ENCODE results near the gene SLC35F3.

The SLC35F3 gene

GRCh38 chr1:234311414-234311813 is 406.9 kb downstream of the SLC35F3 start:
- peaks cover 30 to 51% of the 10 kb centered on the region in 2 donors for H3K4me1 Mint-ChIP-seq (ENCODE audit: low read depth in 2 of 2)
- peak overlapping the region in 1 of 2 donors; percentile 96 for H3K27ac Mint-ChIP-seq
- H3K27me3 Mint-ChIP-seq: peaks cover 0 to 7% of the 10 kb centered on the region in 2 donors
- H3K36me3 Mint-ChIP-seq (ENCODE audit: insufficient read depth): peaks cover 3% of the 10 kb centered on the region
- peaks cover 0 to 7% of the 10 kb centered on the region in 2 donors for H3K9me3 Mint-ChIP-seq
- no peak for ATAC-seq (replicated peaks)
- no peak overlapping the region for H3K4me3 Mint-ChIP-seq
- no peak for DNase-seq

GRCh38 chr1:234313171-234313570 is 408.7 kb downstream of the SLC35F3 start:
- peak overlapping the region; percentile 96 for H3K27ac Mint-ChIP-seq
- peaks cover 45 to 66% of the 10 kb centered on the region in 2 donors for H3K4me1 Mint-ChIP-seq (ENCODE audit: low read depth in 2 of 2)
- ATAC-seq (replicated peaks): no peak
- peak overlapping the region; percentile 28 to 65 for H3K4me3 Mint-ChIP-seq
- H3K9me3 Mint-ChIP-seq: peaks cover 0 to 7% of the 10 kb centered on the region in 2 donors
- H3K27me3 Mint-ChIP-seq: peaks cover 0 to 9% of the 10 kb centered on the region in 2 donors
- DNase-seq: no peak
- peaks cover 6% of the 10 kb centered on the region for H3K36me3 Mint-ChIP-seq (ENCODE audit: insufficient read depth)

- Mint-ChIP-seq H3K4me3 (peak overlapping the region; percentile 65 to 69), H3K27me3 (peaks cover 0 to 14% of the 10 kb centered on the region in 2 donors), H3K36me3 (ENCODE audit: insufficient read depth) (peaks cover 6% of the 10 kb centered on the region), H3K27ac (peak overlapping the region; percentile 96), H3K4me1 (ENCODE audit: low read depth in 2 of 2) (peaks cover 40 to 61% of the 10 kb centered on the region in 2 donors), H3K9me3 (peaks cover 0 to 7% of the 10 kb centered on the region in 2 donors)
- DNase-seq (peak; percentile 18 to 48 (median 42)), ATAC-seq (replicated peaks) (peak; percentile 90)
These were observed 410.6 kb downstream of the SLC35F3 start for GRCh38 chr1:234315091-234315541.

GRCh38 chr1:234315588-234315987 is 411.1 kb downstream of the SLC35F3 start:
- H3K27me3 Mint-ChIP-seq: peaks cover 0 to 14% of the 10 kb centered on the region in 2 donors
- no peak for DNase-seq
- H3K36me3 Mint-ChIP-seq (ENCODE audit: insufficient read depth): peaks cover 6% of the 10 kb centered on the region
- ATAC-seq (replicated peaks): peak; percentile 1
- H3K27ac Mint-ChIP-seq: peak overlapping the region; percentile 96
- H3K4me1 Mint-ChIP-seq (ENCODE audit: low read depth in 2 of 2): peaks cover 38 to 57% of the 10 kb centered on the region in 2 donors
- peak overlapping the region; percentile 65 to 69 for H3K4me3 Mint-ChIP-seq
- H3K9me3 Mint-ChIP-seq: peaks cover 0 to 7% of the 10 kb centered on the region in 2 donors

GRCh38 chr1:234316486-234316885 is 412.0 kb downstream of the SLC35F3 start:
- no peak for ATAC-seq (replicated peaks)
- Mint-ChIP-seq H3K4me3 (peak overlapping the region in 1 of 2 donors; percentile 65), H3K4me1 (ENCODE audit: low read depth in 2 of 2) (peaks cover 38 to 58% of the 10 kb centered on the region in 2 donors), H3K9me3 (peaks cover 0 to 7% of the 10 kb centered on the region in 2 donors), H3K27me3 (peaks cover 0 to 20% of the 10 kb centered on the region in 2 donors), H3K27ac (peak overlapping the region; percentile 96), H3K36me3 (ENCODE audit: insufficient read depth) (peaks cover 6% of the 10 kb centered on the region)
- no peak for DNase-seq

- Mint-ChIP-seq H3K4me3 (peak overlapping the region in 1 of 2 donors; percentile 65), H3K36me3 (ENCODE audit: insufficient read depth) (peaks cover 5% of the 10 kb centered on the region), H3K27ac (peak overlapping the region; percentile 96), H3K4me1 (ENCODE audit: low read depth in 2 of 2) (peaks cover 38 to 56% of the 10 kb centered on the region in 2 donors), H3K27me3 (peaks cover 0 to 22% of the 10 kb centered on the region in 2 donors), H3K9me3 (peaks cover 0 to 7% of the 10 kb centered on the region in 2 donors)
- ATAC-seq (replicated peaks): no peak
- no peak for DNase-seq
These were observed 412.5 kb downstream of the SLC35F3 start for GRCh38 chr1:234316937-234317336.

- H3K36me3 Mint-ChIP-seq (ENCODE audit: insufficient read depth): peaks cover 3% of the 10 kb centered on the region
- peaks cover 0 to 1% of the 10 kb centered on the region in 2 donors for H3K9me3 Mint-ChIP-seq
- peaks cover 16 to 46% of the 10 kb centered on the region in 2 donors for H3K27me3 Mint-ChIP-seq
- H3K4me1 Mint-ChIP-seq (ENCODE audit: low read depth in 2 of 2): peaks cover 28 to 41% of the 10 kb centered on the region in 2 donors
- no peak overlapping the region for H3K27ac Mint-ChIP-seq
- H3K4me3 Mint-ChIP-seq: no peak overlapping the region
- ATAC-seq (replicated peaks) (no peak), DNase-seq (no peak)
These were observed 415.6 kb downstream of the SLC35F3 start for GRCh38 chr1:234320069-234320468.

- Mint-ChIP-seq H3K4me1 (ENCODE audit: low read depth in 2 of 2) (peaks cover 24 to 38% of the 10 kb centered on the region in 2 donors), H3K27me3 (peaks cover 17 to 47% of the 10 kb centered on the region in 2 donors), H3K27ac (no peak overlapping the region), H3K9me3 (no peaks in the 10 kb centered on the region), H3K36me3 (ENCODE audit: insufficient read depth) (peaks cover 3% of the 10 kb centered on the region), H3K4me3 (no peak overlapping the region)
- DNase-seq (no peak), ATAC-seq (replicated peaks) (no peak)
These were observed 416.1 kb downstream of the SLC35F3 start for GRCh38 chr1:234320549-234320948.

GRCh38 chr1:234321231-234321630 is 416.8 kb downstream of the SLC35F3 start:
- Mint-ChIP-seq H3K4me3 (no peak overlapping the region), H3K27ac (peak overlapping the region in 1 of 2 donors; percentile 60), H3K27me3 (peaks cover 17 to 47% of the 10 kb centered on the region in 2 donors), H3K4me1 (ENCODE audit: low read depth in 2 of 2) (peaks cover 26 to 33% of the 10 kb centered on the region in 2 donors), H3K9me3 (no peaks in the 10 kb centered on the region), H3K36me3 (ENCODE audit: insufficient read depth) (peaks cover 3% of the 10 kb centered on the region)
- ATAC-seq (replicated peaks) (no peak), DNase-seq (no peak)

GRCh38 chr1:234322097-234322496 is 417.6 kb downstream of the SLC35F3 start:
- DNase-seq (no peak), ATAC-seq (replicated peaks) (no peak)
- Mint-ChIP-seq H3K4me3 (no peak overlapping the region), H3K36me3 (ENCODE audit: insufficient read depth) (no peaks in the 10 kb centered on the region), H3K27ac (peak overlapping the region in 1 of 2 donors; percentile 19), H3K27me3 (peaks cover 17 to 45% of the 10 kb centered on the region in 2 donors), H3K9me3 (no peaks in the 10 kb centered on the region), H3K4me1 (ENCODE audit: low read depth in 2 of 2) (peaks cover 28 to 31% of the 10 kb centered on the region in 2 donors)

GRCh38 chr1:234322979-234323378 is 418.5 kb downstream of the SLC35F3 start:
- no peak overlapping the region for H3K4me3 Mint-ChIP-seq

GRCh38 chr1:234324821-234325220 is 420.3 kb downstream of the SLC35F3 start:
- Mint-ChIP-seq H3K36me3 (ENCODE audit: insufficient read depth) (no peaks in the 10 kb centered on the region), H3K9me3 (no peaks in the 10 kb centered on the region), H3K27me3 (peaks cover 17 to 36% of the 10 kb centered on the region in 2 donors), H3K4me1 (ENCODE audit: low read depth in 2 of 2) (peaks cover 18 to 21% of the 10 kb centered on the region in 2 donors), H3K4me3 (no peak overlapping the region), H3K27ac (no peak overlapping the region)
- ATAC-seq (replicated peaks) (no peak), DNase-seq (no peak)

More at GRCh38 chr1:234322979-234323378, 418.5 kb downstream of the SLC35F3 start:
- ATAC-seq (replicated peaks): no peak
- peaks cover 19 to 22% of the 10 kb centered on the region in 2 donors for H3K4me1 Mint-ChIP-seq (ENCODE audit: low read depth in 2 of 2)
- no peaks in the 10 kb centered on the region for H3K9me3 Mint-ChIP-seq
- peak overlapping the region; percentile 15 to 29 for H3K27ac Mint-ChIP-seq
- DNase-seq: peak in 1 of 3 experiments; percentile 22
- H3K36me3 Mint-ChIP-seq (ENCODE audit: insufficient read depth): no peaks in the 10 kb centered on the region
- H3K27me3 Mint-ChIP-seq: peaks cover 17 to 38% of the 10 kb centered on the region in 2 donors

GRCh38 chr1:234325878-234326496 is 421.5 kb downstream of the SLC35F3 start:
- H3K4me3 Mint-ChIP-seq: peak overlapping the region; percentile 82 to 83
- peaks cover 18 to 19% of the 10 kb centered on the region in 2 donors for H3K4me1 Mint-ChIP-seq (ENCODE audit: low read depth in 2 of 2)
- no peaks in the 10 kb centered on the region for H3K36me3 Mint-ChIP-seq (ENCODE audit: insufficient read depth)
- peak overlapping the region; percentile 64 to 79 for H3K27ac Mint-ChIP-seq
- no peaks in the 10 kb centered on the region for H3K9me3 Mint-ChIP-seq
- DNase-seq: no peak
- peak; percentile 26 for ATAC-seq (replicated peaks)
- peaks cover 20 to 42% of the 10 kb centered on the region in 2 donors for H3K27me3 Mint-ChIP-seq

Data from effector memory CD8-positive, alpha-beta T cell (primary cell).